Measurements from ENCODE around the gene JAK1. TPM values are rescaled to one million over a fixed set of nuclear protein-coding genes. Genes with fewer than 3 reads are reported as not detected.

JAK1 gene
- total RNA-seq, 1 donor from 2014 or later: 80.7 TPM

GRCh38 chr1:64829411-64830029 is 136.8 kb downstream of the JAK1 start:
- Histone ChIP-seq H3K4me2 (ENCODE audit: low read length) (no peak overlapping the region), H3K4me1 (ENCODE audit: insufficient read depth, low read length) (no peaks in the 10 kb centered on the region), H3K9ac (ENCODE audit: low read length) (no peak overlapping the region), H2AFZ (ENCODE audit: low read depth, low read length) (no peak overlapping the region), H3K27me3 (ENCODE audit: insufficient read depth, low read length) (no peaks in the 10 kb centered on the region), H3K27ac (ENCODE audit: low read depth, low read length) (no peak overlapping the region), H3K9me3 (ENCODE audit: insufficient read depth, low read depth, low read length) (no peaks in the 10 kb centered on the region), H3K79me2 (ENCODE audit: insufficient read depth, low read length) (no peaks in the 10 kb centered on the region), H4K20me1 (ENCODE audit: insufficient read depth, low read length) (no peaks in the 10 kb centered on the region), H3K36me3 (ENCODE audit: insufficient read depth, low read length) (peaks cover 18% of the 10 kb centered on the region), H3K4me3 (ENCODE audit: insufficient read depth, low read depth, low read length) (no peak overlapping the region)
- H3K9me3 Mint-ChIP-seq (ENCODE audit: unreplicated experiment): no peaks in the 10 kb centered on the region
- TF ChIP-seq CTCF (IDR thresholded peaks at IDR 0.05; ENCODE audit: insufficient read depth, low read depth, low read length): no peak
- TF ChIP-seq EZH2 (IDR thresholded peaks at IDR 0.05; ENCODE audit: insufficient read depth, low read length): no peak
- H3K27ac Mint-ChIP-seq (ENCODE audit: unreplicated experiment): no peak overlapping the region
- H3K4me3 Mint-ChIP-seq (ENCODE audit: unreplicated experiment): no peak overlapping the region
- DNase-seq (ENCODE audit: low read depth) (no peak), FAIRE-seq (no peak)
- H3K36me3 Mint-ChIP-seq (ENCODE audit: low read depth, unreplicated experiment): peaks cover 2% of the 10 kb centered on the region
- no peaks in the 10 kb centered on the region for H3K27me3 Mint-ChIP-seq (ENCODE audit: low read depth, unreplicated experiment)
- peaks cover 26% of the 10 kb centered on the region for H3K4me1 Mint-ChIP-seq (ENCODE audit: low read depth, unreplicated experiment)

- Histone ChIP-seq H4K20me1 (ENCODE audit: insufficient read depth, low read length) (no peaks in the 10 kb centered on the region), H3K9me3 (ENCODE audit: insufficient read depth, low read depth, low read length) (no peaks in the 10 kb centered on the region), H3K4me1 (ENCODE audit: insufficient read depth, low read length) (no peaks in the 10 kb centered on the region), H3K79me2 (ENCODE audit: insufficient read depth, low read length) (no peaks in the 10 kb centered on the region), H3K27ac (ENCODE audit: low read depth, low read length) (no peak overlapping the region), H3K9ac (ENCODE audit: low read length) (no peak overlapping the region), H3K27me3 (ENCODE audit: insufficient read depth, low read length) (no peaks in the 10 kb centered on the region), H2AFZ (ENCODE audit: low read depth, low read length) (no peak overlapping the region), H3K4me3 (ENCODE audit: insufficient read depth, low read depth, low read length) (no peak overlapping the region), H3K4me2 (ENCODE audit: low read length) (no peak overlapping the region), H3K36me3 (ENCODE audit: insufficient read depth, low read length) (peaks cover 14% of the 10 kb centered on the region)
- TF ChIP-seq EZH2 (IDR thresholded peaks at IDR 0.05; ENCODE audit: insufficient read depth, low read length) (no peak), CTCF (IDR thresholded peaks at IDR 0.05; ENCODE audit: insufficient read depth, low read depth, low read length) (no peak)
- Mint-ChIP-seq H3K36me3 (ENCODE audit: low read depth, unreplicated experiment) (peaks cover 2% of the 10 kb centered on the region), H3K27ac (ENCODE audit: unreplicated experiment) (no peak overlapping the region), H3K4me1 (ENCODE audit: low read depth, unreplicated experiment) (peaks cover 22% of the 10 kb centered on the region), H3K9me3 (ENCODE audit: unreplicated experiment) (no peaks in the 10 kb centered on the region), H3K4me3 (ENCODE audit: unreplicated experiment) (no peak overlapping the region), H3K27me3 (ENCODE audit: low read depth, unreplicated experiment) (no peaks in the 10 kb centered on the region)
- DNase-seq (ENCODE audit: low read depth): no peak
- FAIRE-seq: no peak
Measured at GRCh38 chr1:64828829-64829228, 137.5 kb downstream of the JAK1 start.

- H3K4me1 Mint-ChIP-seq (ENCODE audit: low read depth, unreplicated experiment): peaks cover 22% of the 10 kb centered on the region
- DNase-seq (ENCODE audit: low read depth): no peak
- H3K36me3 ChIP-seq (ENCODE audit: insufficient read depth, low read length): no peaks in the 10 kb centered on the region
- no peak overlapping the region for H3K27ac ChIP-seq (ENCODE audit: low read depth, low read length)
- no peaks in the 10 kb centered on the region for H3K27me3 Mint-ChIP-seq (ENCODE audit: low read depth, unreplicated experiment)
- TF ChIP-seq CTCF (IDR thresholded peaks at IDR 0.05; ENCODE audit: insufficient read depth, low read depth, low read length) (no peak), EZH2 (IDR thresholded peaks at IDR 0.05; ENCODE audit: insufficient read depth, low read length) (no peak)
- H3K27me3 ChIP-seq (ENCODE audit: insufficient read depth, low read length): no peaks in the 10 kb centered on the region
- H3K36me3 Mint-ChIP-seq (ENCODE audit: low read depth, unreplicated experiment): no peaks in the 10 kb centered on the region
- FAIRE-seq: no peak
- no peaks in the 10 kb centered on the region for H4K20me1 ChIP-seq (ENCODE audit: insufficient read depth, low read length)
- H3K4me1 ChIP-seq (ENCODE audit: insufficient read depth, low read length): no peaks in the 10 kb centered on the region
- no peaks in the 10 kb centered on the region for H3K9me3 ChIP-seq (ENCODE audit: insufficient read depth, low read depth, low read length)
- H2AFZ ChIP-seq (ENCODE audit: low read depth, low read length): no peak overlapping the region
- no peak overlapping the region for H3K9ac ChIP-seq (ENCODE audit: low read length)
- no peaks in the 10 kb centered on the region for H3K9me3 Mint-ChIP-seq (ENCODE audit: unreplicated experiment)
- no peak overlapping the region for H3K4me3 Mint-ChIP-seq (ENCODE audit: unreplicated experiment)
- H3K27ac Mint-ChIP-seq (ENCODE audit: unreplicated experiment): no peak overlapping the region
- no peaks in the 10 kb centered on the region for H3K79me2 ChIP-seq (ENCODE audit: insufficient read depth, low read length)
- H3K4me3 ChIP-seq (ENCODE audit: insufficient read depth, low read depth, low read length): no peak overlapping the region
- H3K4me2 ChIP-seq (ENCODE audit: low read length): no peak overlapping the region
Measured at GRCh38 chr1:64826991-64827390, 139.4 kb downstream of the JAK1 start.
